Measurements from ENCODE around the gene LSG1. TPM values are rescaled to one million over a fixed set of nuclear protein-coding genes. Genes with fewer than 3 reads are reported as not detected.
A peak's percentile ranks its signal among the peaks of the same experiment; 100 is the strongest.

Gene LSG1
- total and polyA plus RNA-seq, 2 of the 13 experiments (the other 11 are each of a cell fraction or from before 2014, with no cell fraction given) = 21.4 to 32.1 TPM

- intact Hi-C loops (cut with micrococcal nuclease; ENCODE audit: unreplicated experiment) = loop anchor here (5.0 to 10.0 kb wide), 3 partner anchors 36 to 839 kb away; no protein-coding TSS in a partner anchor
- DNase-seq (ENCODE audit: low spot score) (peak; percentile 73), FAIRE-seq (no peak), ATAC-seq (peak; percentile 82)
- Histone ChIP-seq H3K9ac (ENCODE audit: insufficient read depth, low read depth, low read length) (peak within 1 kb of the TSS; percentile 55; the same call in 1 of the 2 replicates), H3K27me3 (ENCODE audit: control insufficient read depth in 1 of 2, insufficient read depth in 2 of 2, low read length in 2 of 2) (peaks cover 0 to 29% of the 10 kb centered on the region in 2 experiments; a peak in 1 of 5 replicates), H3K4me1 (ENCODE audit: insufficient read depth, low read length) (peaks cover 80% of the 10 kb centered on the region), H3K4me2 (ENCODE audit: low read depth, low read length) (peak within 1 kb of the TSS; percentile 84), H3K4me3 (replicated peaks in 1 of 3; ENCODE audit: insufficient read depth in 1 of 3, low read depth in 2 of 3, low read length in 3 of 3) (peak within 1 kb of the TSS; percentile 56 to 77 (median 69)), H4K20me1 (ENCODE audit: insufficient read depth, low read length) (no peaks in the 10 kb centered on the region), H3K27ac (ENCODE audit: extremely low read length, insufficient read depth, low read length) (no peak within 1 kb of the TSS), H2AFZ (ENCODE audit: low read length) (no peak within 1 kb of the TSS), H3K9me3 (ENCODE audit: low read length) (no peaks in the 10 kb centered on the region), H3K36me3 (replicated peaks in 1 of 2; ENCODE audit: control insufficient read depth in 1 of 2, insufficient read depth in 2 of 2, low read length in 2 of 2) (no peaks in the 10 kb centered on the region), H3K79me2 (ENCODE audit: insufficient read depth, low read length) (no peaks in the 10 kb centered on the region)
- in situ Hi-C loops (cut with HindIII; ENCODE audit: extremely low pct_ligation_motif_present, low pct_unique_long_range_greater_than_20kb) = loop anchor here (5.0 to 10.0 kb wide), 3 partner anchors 59 to 421 kb away; no protein-coding TSS in a partner anchor
- 0% methylated on average over 5 of the region's 70 CpGs for WGBS (ENCODE audit: low lambda C conversion rate)
- POLR2A ChIA-PET = interaction anchor here (0.5 to 2.7 kb wide), 5 partner anchors 14 to 592 kb away, joined by 3 to 11 read pairs (median 5); partner anchors contain the start of genes LSG1 and XXYLT1
- BruUV-seq (replicated peaks) = no TSS peak
- CTCF ChIA-PET (ENCODE audit: low intra/inter-chr PET ratio, low total read pairs) = interaction anchor here (1.1 kb wide), 1 partner anchor 299 kb away, joined by 4 read pairs; no protein-coding TSS in a partner anchor
- no peak for TF ChIP-seq SMAD1 (CRISPR knock-in tag; IDR thresholded peaks at IDR 0.05; ENCODE audit: borderline replicate concordance, low read depth)
- peak; percentile 32; the same call in 1 of the 2 replicates for TF ChIP-seq ETV5 (CRISPR knock-in tag; IDR thresholded peaks at IDR 0.05; ENCODE audit: borderline replicate concordance)
- TF ChIP-seq, protein P1, sequence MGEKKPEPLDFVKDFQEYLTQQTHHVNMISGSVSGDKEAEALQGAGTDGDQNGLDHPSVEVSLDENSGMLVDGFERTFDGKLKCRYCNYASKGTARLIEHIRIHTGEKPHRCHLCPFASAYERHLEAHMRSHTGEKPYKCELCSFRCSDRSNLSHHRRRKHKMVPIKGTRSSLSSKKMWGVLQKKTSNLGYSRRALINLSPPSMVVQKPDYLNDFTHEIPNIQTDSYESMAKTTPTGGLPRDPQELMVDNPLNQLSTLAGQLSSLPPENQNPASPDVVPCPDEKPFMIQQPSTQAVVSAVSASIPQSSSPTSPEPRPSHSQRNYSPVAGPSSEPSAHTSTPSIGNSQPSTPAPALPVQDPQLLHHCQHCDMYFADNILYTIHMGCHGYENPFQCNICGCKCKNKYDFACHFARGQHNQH (CRISPR knock-in tag; IDR thresholded peaks at IDR 0.05) = peak; percentile 68
- TF ChIP-seq, protein P2, sequence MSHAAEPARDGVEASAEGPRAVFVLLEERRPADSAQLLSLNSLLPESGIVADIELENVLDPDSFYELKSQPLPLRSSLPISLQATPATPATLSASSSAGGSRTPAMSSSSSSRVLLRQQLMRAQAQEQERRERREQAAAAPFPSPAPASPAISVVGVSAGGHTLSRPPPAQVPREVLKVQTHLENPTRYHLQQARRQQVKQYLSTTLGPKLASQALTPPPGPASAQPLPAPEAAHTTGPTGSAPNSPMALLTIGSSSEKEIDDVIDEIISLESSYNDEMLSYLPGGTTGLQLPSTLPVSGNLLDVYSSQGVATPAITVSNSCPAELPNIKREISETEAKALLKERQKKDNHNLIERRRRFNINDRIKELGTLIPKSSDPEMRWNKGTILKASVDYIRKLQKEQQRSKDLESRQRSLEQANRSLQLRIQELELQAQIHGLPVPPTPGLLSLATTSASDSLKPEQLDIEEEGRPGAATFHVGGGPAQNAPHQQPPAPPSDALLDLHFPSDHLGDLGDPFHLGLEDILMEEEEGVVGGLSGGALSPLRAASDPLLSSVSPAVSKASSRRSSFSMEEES (CRISPR knock-in tag; IDR thresholded peaks at IDR 0.05) = 0 out of 2 replicates have a peak, but pooled peaks have one; percentile 17
- peak; percentile 68 for TF ChIP-seq ZNF574 (CRISPR knock-in tag; IDR thresholded peaks at IDR 0.05)
- peak; percentile 34; the same call in 1 of the 2 replicates for TF ChIP-seq RARA (CRISPR knock-in tag; IDR thresholded peaks at IDR 0.05)
- no peak for TF ChIP-seq CBX2 (IDR thresholded peaks at IDR 0.05; ENCODE audit: low read depth, low read length)
- no peak for TF ChIP-seq CBX2 (CRISPR knock-in tag; IDR thresholded peaks at IDR 0.05; ENCODE audit: low read depth)
- TF ChIP-seq ZIK1 (CRISPR knock-in tag; IDR thresholded peaks at IDR 0.05; ENCODE audit: borderline replicate concordance, low read depth) = no peak
- 0 out of 2 replicates have a peak, but pooled peaks have one; percentile 52 for TF ChIP-seq MEIS2 (CRISPR knock-in tag; IDR thresholded peaks at IDR 0.05)
- peak; percentile 56 for TF ChIP-seq GATAD2A (CRISPR knock-in tag; IDR thresholded peaks at IDR 0.05)
- TF ChIP-seq FOXJ3 (CRISPR knock-in tag; IDR thresholded peaks at IDR 0.05; ENCODE audit: borderline replicate concordance) = peak; percentile 26; the same call in 1 of the 2 replicates
- TF ChIP-seq PHF20 (CRISPR knock-in tag; IDR thresholded peaks at IDR 0.05) = 0 out of 2 replicates have a peak, but pooled peaks have one; percentile 25
- TF ChIP-seq THAP11 (CRISPR knock-in tag; IDR thresholded peaks at IDR 0.05) = peak; percentile 71
- TF ChIP-seq ZBTB44 (CRISPR knock-in tag; IDR thresholded peaks at IDR 0.05) = 0 out of 2 replicates have a peak, but pooled peaks have one; percentile 23
- peak; percentile 39; the same call in 1 of the 2 replicates for TF ChIP-seq SIN3A (IDR thresholded peaks at IDR 0.05; ENCODE audit: borderline replicate concordance, low read depth, low read length)
Observed at GRCh38 chr3:194685718-194686413, 13.9 kb upstream of the LSG1 start, which contains the start of gene FAM43A. TSS of gene FAM43A (plus strand) at chr3:194685883. CDS start at chr3:194686827, 944 bp downstream.

All from HepG2 (cell line).